Measurements from ENCODE around the gene SAP130.
"Not testable (repeated sequence)": the region's sequence is repeated elsewhere in the genome, so short reads cannot be mapped to it uniquely, and the experiment has no call there.

Gene SAP130

DNA sequence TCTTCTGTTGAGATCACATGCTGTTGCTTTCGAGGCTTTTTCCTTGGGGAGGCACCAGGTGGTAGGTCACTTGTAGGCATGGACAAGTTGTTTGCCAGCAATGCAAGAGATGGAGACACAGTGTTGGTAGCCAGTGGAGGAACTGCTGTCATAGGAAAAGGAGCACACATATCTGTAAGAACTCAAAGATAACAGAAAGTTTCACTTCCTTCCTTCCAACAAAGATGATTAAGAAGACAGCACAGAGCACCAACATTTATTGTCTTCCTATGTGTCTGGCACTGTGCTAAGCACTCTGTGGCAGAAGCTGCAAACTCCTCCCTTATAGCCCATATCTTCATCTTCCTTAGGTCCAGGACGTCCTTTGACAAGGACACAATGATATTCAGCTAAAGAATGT, 77.6 kb downstream of the SAP130 start:
- no peak for DNase-seq

DNA sequence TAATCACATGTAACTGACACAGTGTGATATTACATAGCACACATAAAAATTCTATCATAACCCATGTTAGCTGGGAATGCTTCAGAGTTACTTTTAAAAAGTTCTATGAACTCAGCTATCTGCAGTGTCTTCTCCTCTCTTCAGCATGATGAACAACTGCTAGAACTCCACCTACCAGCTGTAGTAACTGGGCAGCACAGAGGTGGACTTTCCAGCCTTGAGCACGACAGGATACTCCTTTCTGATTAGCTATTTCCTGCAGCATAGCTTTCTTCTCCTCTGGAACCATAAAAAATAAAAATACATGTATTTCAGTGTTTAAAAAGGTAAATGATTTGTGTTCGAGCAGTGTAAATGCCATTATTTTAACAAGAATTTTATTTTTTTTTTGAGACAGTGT, 82.6 kb downstream of the SAP130 start:
- DNase-seq = no peak

DNA sequence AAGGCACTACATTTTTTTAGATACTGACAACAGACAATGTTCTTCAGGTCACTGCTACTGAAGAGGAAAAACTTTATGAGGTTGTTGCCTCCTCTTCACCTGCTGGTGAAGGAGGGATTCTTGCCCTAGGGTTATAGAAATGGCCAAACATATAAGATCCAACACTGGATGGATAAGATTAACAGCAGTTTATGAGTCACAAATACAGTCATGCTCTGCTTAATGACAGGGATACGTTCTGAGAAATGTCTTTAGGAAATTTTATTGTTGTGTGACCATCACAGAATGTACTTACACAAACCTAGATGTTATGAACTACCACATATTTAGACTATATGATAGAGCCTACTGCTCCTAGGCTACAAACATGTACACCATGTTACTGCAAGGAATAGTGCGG, 84.7 kb downstream of the SAP130 start:
- DNase-seq = no peak

DNA sequence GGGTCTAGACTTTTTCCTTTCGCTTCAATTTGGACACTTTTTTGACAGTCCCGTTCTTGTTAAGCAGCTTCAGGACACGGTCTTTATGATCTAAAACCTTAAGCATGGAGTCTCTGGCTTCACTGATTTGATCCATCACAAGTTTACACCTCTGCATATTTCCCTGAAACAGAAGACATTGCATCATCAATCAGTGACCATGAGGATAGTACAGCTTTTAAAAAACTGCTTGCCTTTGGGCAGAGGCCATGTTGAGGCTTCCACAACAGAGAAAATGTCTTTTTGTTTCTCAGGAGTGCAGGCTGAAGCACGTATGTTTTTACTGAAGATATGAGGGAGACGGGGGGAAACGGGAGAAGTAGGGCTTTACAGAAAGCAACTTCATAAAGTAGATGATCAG, 85.9 kb downstream of the SAP130 start:
- DNase-seq = no peak

DNA sequence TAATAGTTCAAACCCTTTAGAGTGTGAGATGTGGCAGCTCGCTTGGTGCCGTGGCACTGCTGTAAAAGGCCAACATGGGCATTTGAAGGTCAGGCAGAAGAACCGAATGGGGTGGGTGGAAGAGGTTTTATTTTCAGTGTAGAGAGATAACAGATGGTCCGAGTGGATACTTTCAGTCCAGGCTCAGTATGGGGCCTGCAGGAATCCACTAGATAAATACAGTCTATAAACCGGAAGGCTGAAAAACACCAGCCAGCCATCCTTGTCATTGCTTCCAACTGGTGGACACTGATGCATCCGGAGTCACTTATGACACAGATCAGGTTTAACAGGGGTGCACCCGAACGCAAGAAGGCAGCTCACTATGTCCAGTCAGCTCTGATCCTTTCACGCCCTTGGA, 86.4 kb downstream of the SAP130 start:
- DNase-seq = no peak

DNA sequence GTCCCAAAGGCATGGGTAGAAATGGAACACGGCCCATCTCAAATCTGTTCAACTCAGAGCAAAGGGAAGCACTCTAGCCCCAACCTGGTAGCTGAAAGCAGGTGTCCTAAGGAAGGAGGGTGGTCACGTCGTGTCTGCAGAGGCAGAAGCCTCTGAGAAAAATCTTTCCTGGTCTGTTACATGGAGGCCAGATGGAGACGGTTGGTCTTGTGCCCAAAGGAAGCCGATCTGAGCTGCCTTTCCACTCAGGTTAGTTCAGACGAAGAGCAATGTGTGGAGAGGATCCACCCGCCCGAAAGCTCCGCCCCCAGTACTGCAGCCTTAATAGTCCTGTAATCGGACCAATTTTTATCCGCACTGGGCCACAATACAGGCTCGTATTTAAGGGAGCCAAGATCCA, 87.2 kb downstream of the SAP130 start:
- no peak for DNase-seq

DNA sequence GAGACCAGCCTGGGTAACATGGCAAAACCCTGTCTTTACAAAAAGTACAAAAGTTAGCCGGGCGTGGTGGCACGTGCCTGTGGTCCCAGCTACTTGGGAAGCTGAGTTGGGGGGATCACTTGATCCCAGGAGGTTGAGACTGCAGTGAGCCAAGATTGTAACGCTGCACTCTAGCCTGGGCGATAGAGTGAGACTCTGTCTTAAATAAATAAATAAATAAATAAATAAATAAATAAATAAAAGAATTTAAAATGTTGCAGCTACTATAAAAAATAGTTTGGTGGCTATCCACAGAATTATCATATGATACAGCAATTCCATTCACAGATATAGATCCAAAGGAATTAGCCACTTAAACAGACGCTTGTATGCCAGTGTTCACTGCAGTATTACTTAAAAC, 92.5 kb downstream of the SAP130 start:
- no peak for DNase-seq

DNA sequence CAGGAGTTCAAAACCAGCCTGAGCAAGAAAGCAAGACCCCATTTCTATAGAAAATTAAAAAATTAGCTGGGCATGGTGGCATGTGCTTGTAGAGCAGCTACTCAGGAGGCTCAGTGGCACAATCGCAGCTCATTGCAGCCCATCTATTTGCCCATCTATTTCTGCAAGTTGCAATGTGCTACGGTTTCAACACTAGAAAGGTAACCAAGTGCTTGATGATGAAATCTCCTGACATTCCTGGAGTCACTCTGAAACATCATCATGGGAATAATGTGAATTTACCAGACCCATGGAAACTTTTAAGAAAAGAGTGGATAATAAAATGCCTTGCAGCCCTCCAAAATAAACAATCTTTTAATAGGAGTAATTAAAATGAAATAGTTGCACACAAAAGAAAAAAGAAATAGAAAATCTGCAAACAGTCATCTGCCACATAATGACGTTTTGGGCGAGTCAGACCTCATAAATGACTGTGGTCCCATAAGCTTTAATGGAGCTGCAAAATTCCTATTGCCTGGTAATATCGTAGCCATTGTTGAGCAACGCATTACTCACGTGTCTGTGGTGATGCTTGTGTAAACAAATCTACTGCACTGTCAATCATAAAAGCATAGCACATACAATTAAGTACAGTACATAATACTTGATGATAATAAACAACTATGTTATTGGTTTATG, 95.5 kb downstream of the SAP130 start:
- DNase-seq = no peak

DNA sequence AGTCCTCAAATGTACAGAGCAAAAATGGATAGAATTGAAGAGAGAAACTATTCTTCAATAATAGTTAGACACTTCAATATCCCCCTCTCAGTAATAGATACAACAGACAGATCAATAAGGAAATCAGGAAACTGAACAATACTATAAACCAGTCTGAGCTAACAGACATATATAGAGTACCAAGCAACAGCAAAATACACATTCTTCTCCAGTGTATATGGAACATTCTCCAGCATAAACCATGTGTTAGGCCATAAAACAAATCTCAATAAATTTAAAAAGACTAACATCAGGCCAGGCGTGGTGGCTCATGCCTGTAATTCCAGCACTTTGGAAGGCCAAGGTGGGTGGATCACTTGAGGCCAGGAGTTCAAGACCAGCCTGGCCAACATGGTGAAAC, 98.4 kb downstream of the SAP130 start:
- no peak for DNase-seq

DNA sequence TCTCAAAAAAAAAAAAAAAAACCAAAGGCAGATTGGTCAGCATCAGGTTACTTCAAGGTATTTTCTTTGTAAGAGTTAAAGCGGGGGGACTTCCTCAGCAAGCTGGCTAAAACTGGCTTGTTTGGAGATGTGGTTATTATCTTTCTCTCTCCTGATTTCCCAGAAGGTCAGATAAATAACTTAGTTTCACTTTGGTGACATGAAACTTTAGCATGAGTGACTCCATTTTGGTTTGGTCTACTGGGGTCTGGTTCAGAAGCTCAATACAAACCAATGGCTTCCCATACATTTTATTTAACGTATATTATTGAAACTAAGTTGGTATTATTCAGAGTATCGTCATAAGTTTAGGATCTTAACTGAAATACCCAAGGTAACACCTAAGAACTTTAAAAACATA, 100.5 kb downstream of the SAP130 start:
- DNase-seq = no peak

DNA sequence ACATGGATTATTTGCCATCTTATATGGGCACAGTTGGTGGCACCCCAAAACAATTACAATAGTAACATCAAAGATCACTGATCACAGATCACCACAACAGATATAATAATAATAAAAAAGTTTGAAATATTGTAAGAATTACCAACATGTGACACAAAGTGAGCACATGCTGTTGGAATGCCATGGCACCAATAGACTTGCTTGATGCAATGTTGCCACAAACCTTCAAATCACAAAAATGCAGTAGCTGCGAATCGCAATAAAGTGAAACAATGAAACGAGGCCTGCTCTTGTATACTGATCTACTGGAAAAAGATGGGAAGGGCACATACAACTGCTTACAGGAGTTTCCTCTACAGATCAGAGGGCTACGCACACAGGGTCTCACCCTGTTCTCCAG, 109.9 kb downstream of the SAP130 start:
- DNase-seq = no peak

DNA sequence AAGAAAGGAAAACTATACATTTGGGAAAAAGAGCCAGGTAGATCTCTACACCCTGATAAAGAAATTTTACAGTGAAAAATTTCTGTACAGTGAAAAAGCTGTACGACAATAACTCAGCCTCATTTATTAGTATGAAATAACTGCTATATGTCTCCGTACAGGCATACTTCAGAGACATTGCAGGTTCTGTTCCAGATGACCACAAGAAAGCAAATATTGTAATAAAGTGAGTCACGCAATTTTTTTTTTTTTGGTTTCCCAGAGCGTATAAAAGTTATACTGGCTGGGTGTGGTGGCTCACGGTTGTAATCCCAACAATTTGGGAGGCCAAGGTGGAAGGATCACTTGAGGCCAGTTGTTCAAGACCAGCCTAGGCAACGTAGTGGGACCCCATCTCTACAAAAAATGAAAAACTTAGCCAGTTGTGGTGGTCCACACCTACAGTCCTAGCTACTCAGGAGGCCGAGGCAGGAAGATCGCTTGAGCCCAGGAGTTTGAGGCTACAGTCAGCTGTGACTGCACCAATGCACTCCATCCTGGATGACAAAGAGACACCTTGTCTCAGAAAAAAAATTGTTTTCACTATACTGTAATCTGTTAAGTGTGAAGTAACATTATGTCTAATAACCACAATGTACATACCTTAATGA, 113.9 kb downstream of the SAP130 start:
- DNase-seq = no peak

DNA sequence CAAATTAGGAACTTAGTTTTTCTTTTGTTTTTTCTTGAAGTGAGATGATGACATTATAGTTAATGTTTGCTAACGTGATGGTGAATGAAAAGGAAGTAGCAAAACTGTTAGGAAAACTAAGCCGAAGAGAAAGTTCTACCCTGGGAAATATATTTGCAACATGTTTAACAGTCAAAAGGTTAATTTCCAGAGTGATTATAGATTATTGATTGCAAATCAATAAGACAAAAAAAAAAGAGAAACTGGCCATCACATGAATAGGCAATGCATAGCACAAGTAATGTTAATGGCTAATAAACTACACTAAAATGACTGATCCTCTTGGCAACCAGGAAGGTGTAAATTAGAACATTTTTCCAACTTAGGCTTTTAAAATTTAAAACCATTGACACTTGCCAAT, 116.1 kb downstream of the SAP130 start:
- no peak for DNase-seq

DNA sequence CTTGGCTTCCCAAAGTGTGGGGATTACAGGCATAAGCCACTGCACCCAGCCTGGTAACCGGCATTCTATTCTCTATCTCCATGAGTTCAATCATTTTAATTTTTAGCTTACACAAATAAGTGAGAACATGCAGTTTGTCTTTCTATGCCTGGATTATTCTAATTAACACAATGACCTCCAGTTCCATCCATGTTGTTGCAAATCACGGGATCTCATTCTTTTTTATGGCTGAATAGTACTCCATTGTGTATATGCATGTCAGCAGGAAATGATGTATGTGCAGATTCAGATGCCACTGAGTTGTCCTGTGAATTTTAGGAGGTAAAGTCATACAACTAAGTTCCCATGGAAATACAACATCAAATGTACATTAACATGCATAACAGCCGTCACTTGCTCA, 117.4 kb downstream of the SAP130 start:
- no peak for DNase-seq

DNA sequence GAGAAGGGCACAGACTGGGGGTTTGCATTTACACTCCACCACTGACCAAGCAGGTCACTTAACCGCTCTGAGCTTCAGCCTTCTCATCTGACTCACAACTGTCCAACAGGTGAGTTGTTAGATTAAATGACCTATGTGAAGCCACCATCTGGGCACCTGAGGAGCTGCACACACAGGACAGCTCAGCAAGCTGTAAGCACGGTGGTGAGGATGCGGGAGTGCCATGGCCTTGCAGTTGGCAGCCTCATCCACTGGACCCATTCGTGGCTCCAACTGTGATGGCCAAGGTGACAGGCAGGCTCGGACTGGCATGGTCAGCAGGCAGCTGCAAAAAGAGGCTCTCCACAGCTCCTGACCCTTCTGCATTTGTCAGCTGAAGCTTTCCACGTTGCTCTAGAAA, 118.8 kb downstream of the SAP130 start:
- DNase-seq = no peak

DNA sequence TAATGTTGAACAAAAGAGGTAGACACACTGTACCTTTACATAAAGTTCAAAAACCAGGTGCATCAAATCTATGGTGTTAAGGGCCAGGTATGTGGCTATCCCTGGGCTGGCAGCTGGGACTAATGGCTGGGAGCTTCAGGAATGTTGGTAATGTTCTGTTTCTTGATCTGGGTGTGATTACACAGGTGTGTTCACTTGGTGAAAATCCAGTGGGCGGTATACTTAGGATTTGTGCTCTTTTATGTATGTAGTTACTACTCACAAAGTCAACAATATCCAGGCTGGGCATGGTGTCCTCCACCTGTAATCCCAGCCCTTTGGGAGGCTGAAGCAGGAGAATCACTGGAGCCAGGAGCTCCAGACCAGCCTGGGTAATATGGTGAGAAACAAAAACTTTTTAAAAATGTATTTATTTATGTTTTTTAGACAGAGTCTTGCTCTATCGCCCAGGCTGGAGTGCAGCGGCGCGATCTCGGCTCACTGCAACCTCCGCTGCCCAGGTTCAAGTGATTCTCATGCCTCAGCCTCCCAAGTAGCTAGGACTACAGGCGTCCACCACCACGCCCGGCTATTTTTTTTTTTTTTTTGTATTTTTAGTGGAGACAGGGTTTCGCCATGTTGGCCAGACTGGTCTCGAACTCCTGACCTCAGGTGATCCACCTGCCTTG, 120.0 kb downstream of the SAP130 start:
- DNase-seq = not testable (repeated sequence)

DNA sequence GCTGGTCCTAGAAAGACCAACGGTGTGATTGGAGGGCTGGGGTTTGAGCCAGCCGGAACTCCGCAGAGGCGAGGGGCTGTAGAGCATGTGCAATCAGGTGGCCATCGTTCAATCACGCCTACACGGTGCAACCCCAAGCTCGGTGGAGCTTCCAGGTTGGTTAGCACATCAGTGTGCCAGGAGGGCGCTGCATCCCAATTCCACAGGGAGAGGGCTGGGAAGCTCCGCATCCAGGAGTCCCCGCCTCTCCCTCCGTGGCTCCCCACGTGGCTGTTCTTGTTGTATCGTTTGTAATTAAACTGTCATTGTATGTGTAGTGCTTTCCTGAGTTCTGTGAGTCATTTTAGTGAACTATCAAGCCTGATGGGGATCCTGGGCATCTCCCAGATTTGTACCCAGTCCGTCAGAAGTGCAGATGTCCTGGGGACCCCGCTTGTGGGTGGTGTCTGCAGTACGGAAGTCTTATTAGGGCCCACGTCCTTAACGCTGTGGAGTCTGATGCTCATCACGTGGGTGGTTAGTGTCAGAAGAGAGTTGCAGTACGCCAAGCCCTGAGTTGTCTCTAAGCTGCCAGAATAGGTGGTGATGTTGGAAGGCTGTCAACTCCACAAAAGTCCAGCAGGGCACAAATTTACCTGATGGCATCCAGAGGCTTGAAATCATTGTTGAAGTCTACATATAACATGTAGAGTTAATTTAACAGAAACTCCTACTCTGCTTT, 121.5 kb downstream of the SAP130 start:
- DNase-seq = no peak

DNA sequence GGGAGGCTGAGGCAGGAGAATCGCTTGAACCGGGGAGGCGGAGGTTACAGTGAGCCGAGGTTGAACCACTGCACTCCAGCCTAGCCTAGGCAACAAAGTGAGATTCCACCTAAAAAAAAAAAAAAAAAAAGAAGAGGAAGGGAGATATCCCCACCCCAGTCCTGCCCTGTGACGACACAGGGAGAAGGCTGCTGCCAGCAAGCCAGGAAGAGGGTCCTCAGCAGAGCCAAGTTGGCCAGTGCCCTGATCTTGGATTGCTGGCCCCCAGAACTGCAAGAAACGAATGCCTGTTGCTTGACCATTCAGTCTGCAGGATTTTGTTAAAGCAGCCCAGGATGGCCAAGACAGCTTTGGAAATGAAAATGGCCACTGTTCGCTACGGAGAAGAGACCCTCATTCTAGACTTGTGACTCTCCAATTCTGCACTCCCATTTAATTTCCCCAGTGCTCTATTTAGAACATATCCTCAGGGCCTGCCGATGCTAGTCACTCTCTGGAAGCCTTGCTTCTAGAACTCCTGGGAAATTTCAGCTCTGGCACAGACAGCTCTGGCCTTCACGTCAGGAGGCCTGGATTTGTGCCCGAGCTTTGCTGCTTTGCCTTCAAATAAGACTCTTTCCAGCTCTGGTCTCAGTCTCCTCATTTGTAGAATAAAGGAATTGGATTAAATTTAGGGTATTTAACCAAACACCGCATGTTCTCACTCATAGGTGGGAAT, 126.4 kb downstream of the SAP130 start:
- peak; percentile 14 to 57 for DNase-seq

DNA sequence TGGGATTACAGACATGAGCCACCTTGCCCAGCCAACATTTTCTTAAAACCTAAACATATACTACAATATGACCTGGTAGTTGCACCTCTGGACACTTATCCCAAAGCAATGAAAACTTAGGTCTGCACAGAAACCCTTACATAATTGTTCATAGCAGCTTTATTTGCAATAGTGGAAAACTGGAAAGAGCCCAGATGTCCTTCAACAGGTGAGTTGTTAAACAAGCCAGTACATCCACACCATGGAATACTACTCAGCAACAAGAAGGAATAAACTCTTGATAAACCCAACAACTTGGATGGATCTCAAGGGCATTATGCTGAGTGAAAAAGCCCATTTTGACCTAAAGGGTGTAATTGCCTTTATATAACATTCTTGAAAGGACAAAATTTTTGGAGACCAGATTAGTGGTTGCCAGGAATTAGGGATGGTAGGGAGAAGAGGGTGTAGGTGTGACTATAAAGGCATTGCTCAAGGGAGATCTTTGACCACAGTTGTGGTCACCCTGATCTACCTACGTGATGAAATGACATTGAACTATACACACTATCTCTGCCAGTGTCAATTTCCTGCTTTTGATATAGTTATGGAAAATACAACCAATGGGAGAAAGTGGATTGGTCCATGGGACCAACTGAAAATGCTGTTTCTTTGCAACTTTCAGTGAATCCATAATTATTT, 130.2 kb downstream of the SAP130 start:
- DNase-seq = no peak

DNA sequence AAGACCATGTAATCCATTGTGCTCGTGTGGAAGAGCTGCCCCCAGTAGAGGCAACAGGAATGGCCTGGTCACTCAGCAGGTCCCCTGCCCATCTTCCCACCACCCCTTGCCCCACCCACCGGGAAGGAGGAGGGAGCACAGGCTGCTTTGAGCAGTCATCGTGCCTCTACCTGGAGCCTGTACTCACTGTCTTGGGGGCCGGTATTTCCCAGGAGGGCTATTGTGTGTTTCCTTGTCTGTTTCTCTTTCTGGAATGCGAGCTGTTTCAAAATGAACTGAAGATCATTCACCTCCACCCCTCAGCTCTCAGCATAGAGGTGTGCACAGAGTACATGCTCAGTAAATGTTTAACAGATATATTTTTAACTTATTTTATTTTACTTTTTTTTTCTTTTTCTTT, 134.4 kb downstream of the SAP130 start:
- no peak for DNase-seq

DNA sequence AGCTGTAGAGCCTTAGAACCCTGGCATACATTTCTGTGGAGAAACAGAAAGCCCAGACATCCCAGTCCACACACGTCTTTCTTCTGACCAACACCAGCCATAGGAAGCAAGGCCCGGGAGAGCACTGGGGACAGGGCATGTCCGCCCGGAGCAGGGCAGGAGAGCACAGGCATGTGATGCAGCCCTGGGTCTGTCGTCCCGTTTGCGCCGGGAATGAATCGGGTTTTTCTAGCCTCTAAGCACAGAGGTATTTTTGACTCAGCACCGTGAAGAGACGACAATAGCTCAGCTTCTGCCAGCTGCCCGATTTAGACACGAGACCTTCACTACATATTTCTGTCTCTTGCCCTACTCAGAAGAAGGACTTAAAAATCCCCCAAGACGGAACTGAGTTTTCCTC, 134.8 kb downstream of the SAP130 start:
- no peak for DNase-seq

DNA sequence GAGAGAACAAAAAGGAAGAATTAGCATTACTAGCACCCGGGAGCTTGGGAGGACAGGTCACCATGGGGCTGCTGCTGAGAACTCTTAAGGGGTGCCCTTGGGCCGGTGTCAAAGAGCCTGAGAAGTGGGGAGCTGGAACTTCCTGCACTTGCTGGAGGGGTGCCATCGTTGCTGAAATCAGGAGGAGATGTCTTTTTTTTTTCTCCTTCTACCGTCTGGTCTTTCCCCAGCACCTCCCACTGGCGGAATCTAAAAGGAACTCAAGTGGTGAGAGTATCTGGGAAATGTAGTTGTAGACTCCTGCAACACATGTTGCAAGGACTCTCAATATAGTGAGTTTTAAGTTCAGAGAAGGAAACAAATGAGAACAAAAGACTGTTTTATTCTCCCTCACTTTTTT, 136.0 kb downstream of the SAP130 start:
- no peak for DNase-seq

Data from NCI-H446 (cell line).